Measurements from ENCODE around the gene IFITM1.
A peak's percentile ranks its signal among the peaks of the same experiment; 100 is the strongest.
"Not testable (repeated sequence)": the region's sequence is repeated elsewhere in the genome, so short reads cannot be mapped to it uniquely, and the experiment has no call there.

The IFITM1 gene

DNA sequence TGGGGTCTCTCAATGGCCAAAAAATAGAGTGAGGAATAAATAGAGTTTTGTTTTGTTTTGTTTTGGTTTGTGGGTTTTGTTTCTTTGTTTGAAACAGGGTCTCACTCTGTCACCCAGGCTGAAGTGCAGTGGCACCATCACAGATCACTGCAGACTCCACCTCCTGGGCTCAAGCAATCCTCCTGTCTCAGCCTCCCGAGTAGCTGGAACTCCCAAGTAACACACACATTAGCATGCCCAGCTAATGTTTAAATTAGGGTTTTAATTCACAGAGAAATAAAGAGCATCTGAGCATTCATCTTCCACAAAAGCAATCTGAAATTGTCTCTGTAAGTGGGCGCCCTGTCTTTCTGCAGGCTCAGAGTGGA lies 16.0 kb downstream of the IFITM1 start:
- no peaks in the 10 kb centered on the region for H3K27me3 Mint-ChIP-seq (ENCODE audit: low read depth)
- H3K4me1 Mint-ChIP-seq, result peaks cover 57% of the 10 kb centered on the region
- peak overlapping the region; percentile 88 to 95 (median 89) for H3K27ac Mint-ChIP-seq
- H3K4me3 Mint-ChIP-seq, result no peak overlapping the region
- H3K36me3 Mint-ChIP-seq (ENCODE audit: low read depth), result no peaks in the 10 kb centered on the region
- TF ChIP-seq, protein P1, sequence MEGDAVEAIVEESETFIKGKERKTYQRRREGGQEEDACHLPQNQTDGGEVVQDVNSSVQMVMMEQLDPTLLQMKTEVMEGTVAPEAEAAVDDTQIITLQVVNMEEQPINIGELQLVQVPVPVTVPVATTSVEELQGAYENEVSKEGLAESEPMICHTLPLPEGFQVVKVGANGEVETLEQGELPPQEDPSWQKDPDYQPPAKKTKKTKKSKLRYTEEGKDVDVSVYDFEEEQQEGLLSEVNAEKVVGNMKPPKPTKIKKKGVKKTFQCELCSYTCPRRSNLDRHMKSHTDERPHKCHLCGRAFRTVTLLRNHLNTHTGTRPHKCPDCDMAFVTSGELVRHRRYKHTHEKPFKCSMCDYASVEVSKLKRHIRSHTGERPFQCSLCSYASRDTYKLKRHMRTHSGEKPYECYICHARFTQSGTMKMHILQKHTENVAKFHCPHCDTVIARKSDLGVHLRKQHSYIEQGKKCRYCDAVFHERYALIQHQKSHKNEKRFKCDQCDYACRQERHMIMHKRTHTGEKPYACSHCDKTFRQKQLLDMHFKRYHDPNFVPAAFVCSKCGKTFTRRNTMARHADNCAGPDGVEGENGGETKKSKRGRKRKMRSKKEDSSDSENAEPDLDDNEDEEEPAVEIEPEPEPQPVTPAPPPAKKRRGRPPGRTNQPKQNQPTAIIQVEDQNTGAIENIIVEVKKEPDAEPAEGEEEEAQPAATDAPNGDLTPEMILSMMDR (IDR thresholded peaks at IDR 0.05; ENCODE audit: unreplicated experiment in 3 of 3), result no peak
- H3K9me3 Mint-ChIP-seq, result no peaks in the 10 kb centered on the region

DNA sequence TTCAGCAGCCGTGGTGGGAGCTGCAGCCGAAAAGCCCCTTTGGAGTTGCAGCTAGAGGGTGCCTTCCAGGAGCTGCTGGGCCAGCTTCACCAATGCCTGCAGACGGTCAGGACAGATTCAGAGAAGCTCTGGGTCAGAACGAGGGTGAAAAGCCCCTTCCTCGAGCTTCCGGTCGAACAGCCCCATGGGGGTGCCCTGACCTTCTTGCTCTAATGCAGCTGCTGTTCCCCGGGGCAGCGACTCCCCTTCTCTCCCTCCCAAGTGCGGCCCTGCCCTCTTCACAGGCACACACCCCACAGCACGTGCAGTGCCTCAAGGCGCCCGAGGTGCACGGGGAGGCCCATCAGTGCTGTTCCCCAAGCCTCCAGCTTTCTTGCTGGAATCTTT lies 16.5 kb downstream of the IFITM1 start:
- peak overlapping the region; percentile 88 to 95 (median 89) for H3K27ac Mint-ChIP-seq
- no peaks in the 10 kb centered on the region for H3K36me3 Mint-ChIP-seq (ENCODE audit: low read depth)
- H3K4me1 Mint-ChIP-seq, result peaks cover 55% of the 10 kb centered on the region
- TF ChIP-seq, protein P1 (IDR thresholded peaks at IDR 0.05; ENCODE audit: unreplicated experiment in 3 of 3), result no peak
- H3K9me3 Mint-ChIP-seq, result no peaks in the 10 kb centered on the region
- no peak overlapping the region for H3K4me3 Mint-ChIP-seq
- H3K27me3 Mint-ChIP-seq (ENCODE audit: low read depth), result no peaks in the 10 kb centered on the region

DNA sequence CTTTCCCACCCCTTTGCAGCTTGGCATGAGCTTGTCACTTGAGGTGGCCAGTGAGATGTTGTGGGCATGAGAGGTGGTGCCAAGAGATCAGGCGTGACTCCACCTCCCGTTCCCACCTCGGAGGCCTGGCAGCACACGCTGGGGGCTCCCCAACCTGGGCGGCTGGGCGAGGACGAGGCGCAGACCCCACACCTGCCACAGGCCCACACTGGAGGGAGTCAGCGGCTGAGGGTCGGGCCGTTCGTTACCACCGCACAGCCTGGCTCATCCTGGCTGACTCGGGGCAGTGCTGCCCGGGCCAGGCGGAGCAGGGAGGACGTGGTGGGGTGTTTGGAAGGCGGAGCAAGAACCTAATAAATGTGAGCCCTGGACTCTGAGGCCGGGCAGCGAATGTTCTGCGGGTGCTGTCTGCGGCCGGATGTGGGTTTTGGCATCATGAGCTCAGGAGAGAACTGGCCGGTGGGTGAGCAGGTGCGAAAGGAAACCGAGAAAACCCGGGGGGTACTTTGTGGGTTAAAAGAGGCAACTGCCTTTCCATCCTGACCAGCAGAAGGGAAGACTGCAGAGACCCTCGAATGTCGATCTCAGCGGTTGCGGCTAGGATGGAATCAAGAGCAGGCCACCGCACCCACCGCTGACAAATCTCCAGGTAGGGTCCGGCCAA lies 17.0 kb downstream of the IFITM1 start:
- H3K9me3 Mint-ChIP-seq, result no peaks in the 10 kb centered on the region
- H3K36me3 Mint-ChIP-seq (ENCODE audit: low read depth), result no peaks in the 10 kb centered on the region
- no peaks in the 10 kb centered on the region for H3K27me3 Mint-ChIP-seq (ENCODE audit: low read depth)
- peak overlapping the region; percentile 43 to 91 (median 56) for H3K27ac Mint-ChIP-seq
- TF ChIP-seq, protein P1 (IDR thresholded peaks at IDR 0.05; ENCODE audit: unreplicated experiment in 3 of 3), result no peak
- H3K4me1 Mint-ChIP-seq, result peaks cover 55% of the 10 kb centered on the region
- no peak overlapping the region for H3K4me3 Mint-ChIP-seq

DNA sequence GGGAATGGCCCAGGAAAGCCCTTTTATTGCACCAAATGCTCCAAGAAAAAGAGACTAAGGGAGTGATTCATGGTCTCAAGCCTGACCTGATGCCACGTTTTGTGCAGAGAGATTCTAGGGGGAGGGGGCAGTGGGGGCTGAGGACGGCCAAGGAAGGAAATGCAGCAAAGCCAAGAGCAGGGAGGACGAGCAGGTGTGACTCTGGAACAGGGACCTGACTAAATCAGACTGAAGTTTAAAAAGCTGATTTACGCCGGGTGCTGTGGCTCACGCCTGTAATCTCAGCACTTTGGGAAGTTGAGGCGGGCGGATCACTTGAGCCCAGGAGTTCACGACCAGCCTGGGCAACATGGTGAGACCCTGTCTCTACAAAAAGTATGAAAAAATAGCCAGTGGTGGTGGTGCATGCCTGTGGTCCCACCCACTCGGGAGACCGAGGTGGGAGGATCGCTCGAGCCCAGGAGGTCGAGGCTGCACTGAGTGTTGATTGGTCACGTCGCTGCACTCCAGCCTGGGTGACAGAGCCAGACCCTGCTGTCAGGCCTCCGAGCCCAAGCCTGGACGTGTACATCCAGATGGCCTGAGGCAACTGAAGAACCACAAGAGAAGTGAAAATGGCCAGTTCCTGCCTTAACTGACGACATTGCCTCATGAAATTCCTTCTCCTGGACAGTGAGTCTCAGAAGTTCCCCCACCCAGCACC lies 17.7 kb downstream of the IFITM1 start:
- H3K9me3 Mint-ChIP-seq, result no peaks in the 10 kb centered on the region
- TF ChIP-seq, protein P1 (IDR thresholded peaks at IDR 0.05; ENCODE audit: unreplicated experiment in 3 of 3), result no peak
- H3K27me3 Mint-ChIP-seq (ENCODE audit: low read depth), result no peaks in the 10 kb centered on the region
- no peaks in the 10 kb centered on the region for H3K36me3 Mint-ChIP-seq (ENCODE audit: low read depth)
- H3K4me3 Mint-ChIP-seq, result no peak overlapping the region
- peak overlapping the region; percentile 43 to 91 (median 56) for H3K27ac Mint-ChIP-seq
- peaks cover 55% of the 10 kb centered on the region for H3K4me1 Mint-ChIP-seq

DNA sequence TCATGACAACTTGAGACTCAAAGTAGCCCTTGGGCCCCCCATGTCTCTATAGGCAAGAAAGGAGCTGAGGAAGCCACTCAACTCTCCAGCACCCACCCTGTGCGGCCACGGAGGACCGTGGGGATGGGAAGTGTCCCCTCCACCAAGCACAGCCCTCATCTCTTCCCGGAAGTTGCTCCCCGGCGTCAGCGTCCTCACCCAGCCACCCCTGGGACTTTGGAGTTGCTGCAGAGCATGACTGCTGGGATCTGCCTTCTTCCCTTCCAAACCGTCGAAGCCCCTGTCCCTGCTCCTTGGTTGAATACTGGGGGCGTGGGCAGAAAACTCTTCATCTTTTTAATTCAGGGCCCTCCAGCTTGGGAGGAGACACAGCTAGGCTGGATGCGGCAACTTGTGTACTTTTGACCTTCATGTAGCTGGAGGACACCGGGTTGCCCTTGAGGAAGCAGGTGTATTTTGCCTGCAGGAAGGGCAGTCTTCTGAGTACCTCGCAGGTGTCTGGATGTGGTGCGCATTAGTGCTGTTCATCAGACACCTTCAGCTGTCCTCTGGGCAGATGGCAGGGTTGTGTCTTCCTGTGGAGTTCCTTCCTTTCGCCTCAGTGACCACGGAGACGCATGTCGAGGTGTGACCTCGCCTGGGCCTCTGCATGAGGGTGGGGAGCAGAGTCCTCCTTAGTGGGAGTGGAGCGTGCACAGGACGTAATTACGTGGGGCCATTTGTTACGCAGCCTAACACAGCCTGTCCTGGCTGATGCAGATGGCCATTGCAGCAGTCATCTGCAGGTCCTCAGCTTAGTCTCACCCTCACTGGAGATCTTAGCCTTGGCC lies 19.0 kb downstream of the IFITM1 start:
- H3K36me3 Mint-ChIP-seq (ENCODE audit: low read depth), result no peaks in the 10 kb centered on the region
- H3K9me3 Mint-ChIP-seq, result no peaks in the 10 kb centered on the region
- H3K4me3 Mint-ChIP-seq, result no peak overlapping the region
- H3K27me3 Mint-ChIP-seq (ENCODE audit: low read depth), result no peaks in the 10 kb centered on the region
- H3K27ac Mint-ChIP-seq, result peak overlapping the region in 2 of 3 experiments; percentile 91 to 97
- TF ChIP-seq, protein P1 (IDR thresholded peaks at IDR 0.05; ENCODE audit: unreplicated experiment in 3 of 3), result no peak
- H3K4me1 Mint-ChIP-seq, result peaks cover 54% of the 10 kb centered on the region

DNA sequence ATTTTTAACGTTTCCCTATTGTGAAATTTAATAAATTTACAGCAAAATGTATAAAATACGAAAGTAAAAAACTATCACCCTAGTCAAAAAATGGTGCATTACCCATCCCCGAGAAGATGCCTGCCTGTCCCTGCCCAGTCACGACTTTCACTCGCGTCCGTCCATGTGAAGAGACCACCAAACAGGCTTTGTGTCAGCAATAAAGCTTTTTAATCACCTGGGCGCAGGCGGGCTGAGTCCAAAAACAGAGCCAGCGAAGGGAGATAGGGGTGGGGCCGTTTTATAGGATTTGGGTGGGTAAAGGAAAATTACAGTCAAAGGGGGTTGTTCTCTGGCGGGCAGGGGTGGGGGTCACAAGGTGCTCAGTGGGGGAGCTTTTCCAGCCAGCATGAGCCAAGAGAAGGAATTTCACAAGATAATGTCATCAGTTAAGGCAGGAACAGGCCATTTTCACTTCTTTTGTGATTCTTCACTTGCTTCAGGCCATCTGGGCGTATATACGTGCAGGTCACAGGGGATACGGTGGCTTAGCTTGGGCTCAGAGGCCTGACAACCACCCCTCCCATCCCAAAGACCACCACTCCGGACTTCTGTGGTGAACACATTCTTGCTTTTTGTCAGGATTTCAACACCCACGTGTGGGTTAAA lies 19.9 kb downstream of the IFITM1 start:
- not testable (repeated sequence) for H3K9me3 Mint-ChIP-seq; H3K4me3 Mint-ChIP-seq; H3K27me3 Mint-ChIP-seq (ENCODE audit: low read depth); H3K36me3 Mint-ChIP-seq (ENCODE audit: low read depth)
- H3K27ac Mint-ChIP-seq, result peak overlapping the region; percentile 91 to 98 (median 97)
- peaks cover 54% of the 10 kb centered on the region for H3K4me1 Mint-ChIP-seq

Measured in nephron (organoid).